H1 (cell line): ENCODE data around the gene RIPOR3. TPM values are rescaled to one million over a fixed set of nuclear protein-coding genes. Genes with fewer than 3 reads are reported as not detected.

Experiments used
- ATF3 ChIP-seq: IDR thresholded peaks from 2 replicates; pipeline ENCODE4 v1.6.1; 2011; ENCODE audit warnings: low read depth, mild to moderate bottlenecking, low read length; ENCODE audit not compliant: insufficient read depth
- BACH1 ChIP-seq: IDR thresholded peaks from 2 replicates; pipeline ENCODE4 v1.6.1; 2012; ENCODE audit warnings: low read length, improper control_type of control experiment
- NANOG ChIP-seq: IDR thresholded peaks from 2 replicates; pipeline ENCODE4 v1.6.1; 2011; ENCODE audit warnings: low read length, low read depth, mild to moderate bottlenecking, inconsistent platforms; ENCODE audit not compliant: insufficient read depth, poor library complexity, severe bottlenecking
- POLR2A ChIP-seq, 2 experiments: IDR thresholded peaks; 1 replicate in 1 of 2; 2 replicates in 1 of 2; pipeline ENCODE4 v1.6.1; 2011; ENCODE audit warnings: low read depth in 2 of 2, low read length in 2 of 2, mild to moderate bottlenecking in 2 of 2; ENCODE audit errors: control extremely low read depth in 1 of 2
- RFX5 ChIP-seq: IDR thresholded peaks from 2 replicates; pipeline ENCODE4 v1.6.1; 2011; ENCODE audit warnings: low read depth, low read length, improper control_type of control experiment, borderline replicate concordance
- polyA plus RNA-seq, 7 experiments: library from polyadenylated mRNA; depleted of rRNA in 3 of 7; stranded (reverse) in 5 of 7; unstranded in 2 of 7; fragments of >200 nt in 5 of 7; fragments of 200-250 nt in 2 of 7; gene quantifications; 1 replicate in 5 of 7; 2 replicates in 1 of 7; 4 replicates in 1 of 7; pipeline versions ENCODE4 v1.2.1 to v1.2.3, GENCODE V29; 2011 to 2013; ENCODE audit warnings: missing spikeins in 2 of 7, mixed read lengths in 2 of 7
- total RNA-seq: library from RNA; stranded (reverse); fragmentation: NEBNext Ultra II Directional; extraction: Animal tissue kit (Norgen Biotek cat#: 25700); gene quantifications from 2 replicates; pipeline ENCODE4 v1.2.1, GENCODE V29; 2021

RIPOR3 gene
- total and polyA plus RNA-seq, 2 of the 8 experiments (the other 6 are each of a cell fraction or from before 2014, with no cell fraction given), result 3.6 to 4.5 TPM

- TF ChIP-seq ATF3, result no peak
- TF ChIP-seq NANOG, result no peak
- TF ChIP-seq BACH1, result no peak
- TF ChIP-seq RFX5, result no peak
- TF ChIP-seq POLR2A (IDR thresholded peaks at IDR 0.05; ENCODE audit: control extremely low read depth in 1 of 2, low read depth in 2 of 2, low read length in 2 of 2), result no peak
Measured at GRCh38 chr20:50674138-50674825, 17.1 kb downstream of the RIPOR3 start (continued).
